Endothelial cell of umbilical vein (primary cell): ENCODE data around the gene PRR23A.

ENCODE experiments used
- CTCF ChIP-seq, 2 donors: IDR thresholded peaks; 1 replicate in 1 of 2; 2 replicates in 1 of 2; pipeline ENCODE4 v1.5.1; 2011; ENCODE audit warnings: low read length in 2 of 2, mild to moderate bottlenecking in 2 of 2, moderate library complexity in 2 of 2, control low read depth in 1 of 2, inconsistent platforms in 1 of 2, low read depth in 1 of 2; ENCODE audit not compliant: insufficient read depth in 1 of 2; ENCODE audit errors: extremely low read depth in 1 of 2
- EZH2 ChIP-seq: IDR thresholded peaks from 2 replicates; pipeline ENCODE4 v1.6.1; 2012; ENCODE audit warnings: borderline replicate concordance, low read depth, mild to moderate bottlenecking, moderate library complexity, low read length, inconsistent platforms; ENCODE audit not compliant: severe bottlenecking
- FOS ChIP-seq: IDR thresholded peaks from 2 replicates; pipeline ENCODE4 v1.6.1; 2011; ENCODE audit warnings: mild to moderate bottlenecking, low read length, moderate library complexity, borderline replicate concordance; ENCODE audit not compliant: insufficient read depth
- MYC ChIP-seq: IDR thresholded peaks from one replicate; pipeline ENCODE4 v1.6.1; 2011; ENCODE audit warnings: mild to moderate bottlenecking, low read depth, low read length
- POLR2A ChIP-seq: IDR thresholded peaks from 2 replicates; pipeline ENCODE4 v1.6.1; 2012; ENCODE audit warnings: low read depth, mild to moderate bottlenecking, control low read depth, low read length
- POLR2AphosphoS5 ChIP-seq: IDR thresholded peaks from 2 replicates; pipeline ENCODE4 v1.6.1; 2012; ENCODE audit warnings: low read depth, mild to moderate bottlenecking, control low read depth, low read length, moderate library complexity; ENCODE audit not compliant: insufficient read depth

DNA sequence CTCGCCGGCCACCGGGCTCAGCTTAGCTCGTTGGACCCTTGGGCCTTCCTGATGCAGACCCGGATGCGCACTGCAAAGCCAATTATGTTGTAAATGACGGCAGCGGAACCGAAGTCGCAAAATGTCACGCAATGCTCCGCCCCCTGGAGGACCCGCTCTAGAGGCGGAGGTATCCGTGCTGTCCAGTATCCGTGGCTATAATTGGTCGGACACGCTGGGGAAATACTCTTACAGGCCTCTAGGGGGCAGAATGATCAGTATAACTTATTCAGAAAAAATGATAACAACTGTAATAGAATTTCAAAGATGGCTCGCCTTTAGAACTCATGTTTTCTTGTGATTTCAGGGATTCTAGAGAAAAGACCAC lies 14.8 kb upstream of the PRR23A start, which contains the start of gene PRR23B:
- TF ChIP-seq CTCF (IDR thresholded peaks at IDR 0.05; ENCODE audit: extremely low read depth in 1 of 2, insufficient read depth in 1 of 2, low read depth in 1 of 2, low read length in 2 of 2) (no peak), POLR2AphosphoS5 (no peak), POLR2A (no peak), EZH2 (no peak), MYC (no peak), FOS (no peak)
